ENCODE data around the gene DDX6.
"Not testable (repeated sequence)": the region's sequence is repeated elsewhere in the genome, so short reads cannot be mapped to it uniquely, and the experiment has no call there.

Gene DDX6

GRCh38 chr11:118790357-118791110 lies 430 bp downstream of the DDX6 start:
- DNase-seq, result peak; percentile 46

- DNase-seq, result no peak
These were observed 1.2 kb downstream of the DDX6 start for GRCh38 chr11:118789501-118790356.

- DNase-seq, result no peak
These were observed 4.3 kb downstream of the DDX6 start for GRCh38 chr11:118786657-118787056.

- DNase-seq, result no peak
These were observed 5.6 kb downstream of the DDX6 start for GRCh38 chr11:118785362-118785761.

- DNase-seq, result no peak
These were observed 7.1 kb downstream of the DDX6 start for GRCh38 chr11:118783724-118784495.

- not testable (repeated sequence) for DNase-seq
These were observed 7.6 kb downstream of the DDX6 start for GRCh38 chr11:118783324-118783723.

GRCh38 chr11:118778898-118779297 lies 12.1 kb downstream of the DDX6 start:
- no peak for DNase-seq

- DNase-seq, result no peak
These were observed 16.9 kb downstream of the DDX6 start for GRCh38 chr11:118774032-118774431.

GRCh38 chr11:118771547-118772288 lies 19.2 kb downstream of the DDX6 start:
- no peak for DNase-seq

GRCh38 chr11:118768690-118769089 lies 22.3 kb downstream of the DDX6 start:
- DNase-seq, result no peak

- DNase-seq, result no peak
These were observed 24.9 kb downstream of the DDX6 start for GRCh38 chr11:118766035-118766434.

GRCh38 chr11:118765095-118765691 lies 25.8 kb downstream of the DDX6 start:
- DNase-seq, result not testable (repeated sequence)

- no peak for DNase-seq
These were observed 27.9 kb downstream of the DDX6 start for GRCh38 chr11:118763041-118763440.

- not testable (repeated sequence) for DNase-seq
These were observed 29.0 kb downstream of the DDX6 start for GRCh38 chr11:118761981-118762380.

- no peak for DNase-seq
These were observed 33.0 kb downstream of the DDX6 start for GRCh38 chr11:118757876-118758399.

GRCh38 chr11:118752654-118753053 lies 38.3 kb downstream of the DDX6 start:
- DNase-seq, result no peak

- no peak for DNase-seq
These were observed 41.5 kb downstream of the DDX6 start for GRCh38 chr11:118749429-118749828.

- DNase-seq, result no peak
These were observed 42.9 kb downstream of the DDX6 start for GRCh38 chr11:118748056-118748455.

GRCh38 chr11:118746988-118747585 lies 43.9 kb downstream of the DDX6 start:
- no peak for DNase-seq

GRCh38 chr11:118744046-118744445 lies 46.9 kb downstream of the DDX6 start:
- no peak for DNase-seq

GRCh38 chr11:118742304-118742703 lies 48.7 kb downstream of the DDX6 start:
- DNase-seq, result no peak
